Thyroid gland (tissue), 4 donors: ENCODE measurements around the gene ZNF780B. TPM values are rescaled to one million over a fixed set of nuclear protein-coding genes. Genes with fewer than 3 reads are reported as not detected.
"Not testable (repeated sequence)": the region's sequence is repeated elsewhere in the genome, so short reads cannot be mapped to it uniquely, and the experiment has no call there.

Experiments used
- DNase-seq, 2 donors: peaks; one replicate each; pipeline ENCODE4 v3.0.0-alpha.2; 2019
- H3K27ac ChIP-seq, 3 donors: fragments of 200-600 bp; sonication (generic); 1 replicate in 2 of 3; 2 replicates in 1 of 3; pipeline ENCODE4 v1.5.1; 2016 to 2019; ENCODE audit warnings: mild to moderate bottlenecking in 1 of 3, moderate library complexity in 1 of 3
- H3K27me3 ChIP-seq: fragments of 200-600 bp; sonication (generic); one replicate; pipeline ENCODE4 v1.5.1; 2019
- H3K36me3 ChIP-seq, 2 donors: fragments of 200-600 bp; sonication (generic); one replicate each; pipeline ENCODE4 v1.5.1; 2016 to 2019
- H3K4me1 ChIP-seq, 2 donors: fragments of 200-600 bp; sonication (generic); one replicate each; pipeline ENCODE4 v1.5.1; 2017 to 2019
- H3K4me3 ChIP-seq, 3 donors: fragments of 200-600 bp; sonication (generic); replicated peaks in 1 of 3; 1 replicate in 2 of 3; 2 replicates in 1 of 3; pipeline ENCODE4 v1.5.1; 2016; ENCODE audit warnings: mild to moderate bottlenecking in 1 of 3
- H3K9me3 ChIP-seq: fragments of 200-600 bp; sonication (generic); one replicate; pipeline ENCODE4 v1.5.1; 2017
- POLR2A ChIP-seq, 2 donors: fragments of 450-650 bp; IDR thresholded peaks; one replicate each; pipeline ENCODE4 v1.6.1; 2017; ENCODE audit warnings: antibody characterized with exemption in 2 of 2, mild to moderate bottlenecking in 2 of 2, moderate library complexity in 1 of 2
- WGBS, 2 donors: methylation state at CpG; one replicate each; pipeline ENCODE4 v1.1.5; 2017; 5-methylcytosine and 5-hydroxymethylcytosine counted together
- intact Hi-C: fragments of 100-400 bp; cut with DNase I; formaldehyde crosslinking; loops from one replicate; pipeline ENCODE4 v1.15.1; 2023
- total RNA-seq, 4 donors: library from RNA; depleted of rRNA; stranded (reverse); fragments of >200 nt; gene quantifications; one replicate each; pipeline ENCODE4 v1.2.3, GENCODE V29; 2016
- TF ChIP-seq, protein P1 (sequence below), 6 experiments: fragments of 200-600 bp in 3 of 6; fragments of 450-650 bp in 3 of 6; sonication (generic) in 3 of 6; IDR thresholded peaks; one replicate each; pipeline ENCODE4 v1.5.1; 2016 to 2019; ENCODE audit warnings: antibody characterized with exemption in 6 of 6, mild to moderate bottlenecking in 2 of 6, inconsistent platforms in 1 of 6, moderate library complexity in 1 of 6

ZNF780B gene
- total RNA-seq, 4 donors from 2014 or later: 22.3 to 44.6 (median 30.9) TPM

DNA sequence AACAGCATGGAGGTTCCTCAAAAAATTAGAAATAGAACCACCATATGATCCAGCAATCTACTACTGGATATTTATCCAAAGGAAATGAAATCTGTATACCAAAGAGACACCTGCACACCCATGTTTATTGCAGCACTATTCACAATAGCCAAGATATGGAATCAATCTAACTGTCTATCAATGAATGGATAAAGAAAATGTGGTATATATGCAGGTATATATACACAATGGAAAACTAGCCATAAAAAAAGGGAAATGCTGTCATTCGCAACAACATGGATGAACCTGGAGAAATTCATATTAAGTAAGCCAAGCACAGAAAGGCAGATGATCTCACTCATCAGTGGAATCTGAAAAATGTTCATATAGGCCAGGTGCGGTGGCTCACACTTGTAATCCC is 2.5 kb downstream of the ZNF780B start:
- 95 to 98% methylated on average over 2 of the region's 2 CpGs for WGBS, 2 donors
- intact Hi-C loops: no loop called here
- Histone ChIP-seq H3K36me3 (peaks cover 2 to 4% of the 10 kb centered on the region in 2 donors), H3K27me3 (no peaks in the 10 kb centered on the region), H3K4me1 (peaks cover 6 to 16% of the 10 kb centered on the region in 2 donors), H3K4me3 (no peak overlapping the region), H3K9me3 (no peaks in the 10 kb centered on the region), H3K27ac (no peak overlapping the region)
- no peak for DNase-seq
- TF ChIP-seq, protein P1, sequence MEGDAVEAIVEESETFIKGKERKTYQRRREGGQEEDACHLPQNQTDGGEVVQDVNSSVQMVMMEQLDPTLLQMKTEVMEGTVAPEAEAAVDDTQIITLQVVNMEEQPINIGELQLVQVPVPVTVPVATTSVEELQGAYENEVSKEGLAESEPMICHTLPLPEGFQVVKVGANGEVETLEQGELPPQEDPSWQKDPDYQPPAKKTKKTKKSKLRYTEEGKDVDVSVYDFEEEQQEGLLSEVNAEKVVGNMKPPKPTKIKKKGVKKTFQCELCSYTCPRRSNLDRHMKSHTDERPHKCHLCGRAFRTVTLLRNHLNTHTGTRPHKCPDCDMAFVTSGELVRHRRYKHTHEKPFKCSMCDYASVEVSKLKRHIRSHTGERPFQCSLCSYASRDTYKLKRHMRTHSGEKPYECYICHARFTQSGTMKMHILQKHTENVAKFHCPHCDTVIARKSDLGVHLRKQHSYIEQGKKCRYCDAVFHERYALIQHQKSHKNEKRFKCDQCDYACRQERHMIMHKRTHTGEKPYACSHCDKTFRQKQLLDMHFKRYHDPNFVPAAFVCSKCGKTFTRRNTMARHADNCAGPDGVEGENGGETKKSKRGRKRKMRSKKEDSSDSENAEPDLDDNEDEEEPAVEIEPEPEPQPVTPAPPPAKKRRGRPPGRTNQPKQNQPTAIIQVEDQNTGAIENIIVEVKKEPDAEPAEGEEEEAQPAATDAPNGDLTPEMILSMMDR (IDR thresholded peaks at IDR 0.05): no peak
- TF ChIP-seq POLR2A (IDR thresholded peaks at IDR 0.05): no peak

DNA sequence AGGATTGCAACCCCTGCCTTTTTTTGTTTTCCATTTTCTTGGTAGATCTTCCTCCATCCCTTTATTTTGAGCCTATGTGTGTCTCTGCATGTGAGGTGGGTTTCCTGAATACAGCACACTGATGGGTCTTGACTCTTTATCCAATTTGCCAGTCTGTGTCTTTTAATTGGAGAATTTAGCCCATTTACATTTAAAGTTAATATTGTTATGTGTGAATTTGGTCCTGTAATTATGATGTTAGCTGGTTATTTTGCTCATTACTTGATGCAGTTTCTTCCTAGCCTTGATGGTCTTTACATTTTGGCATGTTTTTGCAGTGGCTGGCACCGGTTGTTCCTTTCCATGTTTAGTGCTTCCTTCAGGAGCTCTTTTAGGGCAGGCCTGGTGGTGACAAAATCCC is 14.3 kb downstream of the ZNF780B start:
- intact Hi-C loops, H3K9me3 ChIP-seq: not testable (repeated sequence)

DNA sequence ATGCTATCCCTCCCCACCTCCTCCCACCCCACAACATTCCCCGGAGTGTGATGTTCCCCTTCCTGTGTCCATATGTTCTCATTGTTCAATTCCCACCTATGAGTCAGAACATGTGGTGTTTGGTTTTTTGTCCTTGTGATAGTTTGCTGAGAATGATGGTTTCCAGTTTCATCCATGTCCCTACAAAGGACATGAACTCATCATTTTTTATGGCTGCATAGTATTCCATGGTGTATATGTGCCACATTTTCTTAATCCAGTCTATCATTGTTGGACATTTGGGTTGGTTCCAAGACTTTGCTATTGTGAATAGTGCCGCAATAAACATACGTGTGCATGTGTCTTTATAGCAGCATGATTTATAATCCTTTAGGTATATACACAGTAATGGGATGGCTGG is 18.0 kb downstream of the ZNF780B start:
- 99 to 100% methylated on average over 2 to 3 of the region's 3 CpGs for WGBS, 2 donors
- H3K4me3 ChIP-seq, DNase-seq, H3K9me3 ChIP-seq, intact Hi-C loops, H3K27me3 ChIP-seq, H3K27ac ChIP-seq, H3K36me3 ChIP-seq, H3K4me1 ChIP-seq: not testable (repeated sequence)

More for the DNA sequence above, 14.3 kb downstream of the ZNF780B start:
- not testable (repeated sequence) for H3K4me3 ChIP-seq, H3K4me1 ChIP-seq, DNase-seq, H3K27ac ChIP-seq, H3K27me3 ChIP-seq
- H3K36me3 ChIP-seq: peaks cover 32 to 37% of the 10 kb centered on the region in 2 donors
- 96 to 100% methylated on average over 1 of the region's 1 CpG for WGBS, 2 donors

DNA sequence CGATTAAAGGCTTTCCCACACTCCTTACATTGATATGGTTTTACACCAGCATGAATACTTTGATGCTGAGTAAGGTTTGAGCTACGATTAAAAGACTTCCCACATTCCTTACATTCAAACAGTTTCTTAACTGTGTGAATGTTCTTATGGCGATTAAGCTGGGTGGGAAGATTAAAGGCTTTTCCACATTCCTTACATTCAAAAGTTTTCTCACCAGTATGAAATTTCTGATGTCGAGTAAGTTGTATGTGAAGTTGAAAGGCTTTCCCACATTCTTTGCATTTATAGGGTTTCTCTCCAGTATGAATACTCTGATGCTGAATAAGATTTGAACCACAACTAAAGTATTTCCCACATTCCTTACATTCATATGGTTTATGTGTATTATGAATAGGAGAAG is 20.0 kb downstream of the ZNF780B start:
- TF ChIP-seq, protein P1 (IDR thresholded peaks at IDR 0.05): no peak
- TF ChIP-seq POLR2A (IDR thresholded peaks at IDR 0.05): no peak
- H3K27me3 ChIP-seq: no peaks in the 10 kb centered on the region
- peaks cover 4% of the 10 kb centered on the region for H3K9me3 ChIP-seq
- no peak for DNase-seq
- intact Hi-C loops: no loop called here
- no peaks in the 10 kb centered on the region for H3K4me1 ChIP-seq
- H3K4me3 ChIP-seq: no peak overlapping the region
- no peak overlapping the region for H3K27ac ChIP-seq
- no peaks in the 10 kb centered on the region for H3K36me3 ChIP-seq
- WGBS, 2 donors: 97 to 99% methylated on average over 4 of the region's 4 CpGs

DNA sequence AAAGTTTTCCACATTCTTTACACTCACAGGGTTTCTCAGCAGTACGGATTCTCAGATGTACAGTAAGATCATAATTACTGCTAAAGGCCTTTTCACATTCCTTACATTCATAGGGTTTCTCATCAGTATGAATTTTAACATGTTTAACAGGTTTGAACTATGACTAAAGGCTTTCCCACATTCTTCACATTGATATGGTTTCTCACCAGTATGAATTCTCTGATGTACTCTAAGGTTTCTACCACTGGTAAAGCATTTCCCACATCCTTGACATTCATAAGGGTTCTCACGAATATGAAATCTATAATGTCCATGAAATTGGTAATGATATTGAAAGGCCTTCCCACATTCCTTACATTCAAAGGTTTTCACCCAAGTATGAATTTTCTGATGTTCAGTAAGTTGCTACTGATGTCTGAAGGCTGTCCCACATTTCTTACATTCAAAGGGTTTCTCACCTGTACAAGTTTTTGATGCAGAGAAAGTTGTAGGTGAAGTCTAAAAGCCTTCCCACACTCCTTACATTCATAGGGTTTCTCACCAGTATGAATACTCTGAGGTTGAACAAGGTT is 22.0 kb downstream of the ZNF780B start:
- H3K4me1 ChIP-seq: no peaks in the 10 kb centered on the region
- intact Hi-C loops: no loop called here
- peaks cover 4% of the 10 kb centered on the region for H3K9me3 ChIP-seq
- TF ChIP-seq, protein P1 (IDR thresholded peaks at IDR 0.05): no peak
- no peak for TF ChIP-seq POLR2A (IDR thresholded peaks at IDR 0.05)
- no peaks in the 10 kb centered on the region for H3K36me3 ChIP-seq
- H3K27ac ChIP-seq: no peak overlapping the region
- no peak overlapping the region for H3K4me3 ChIP-seq
- DNase-seq: no peak
- H3K27me3 ChIP-seq: no peaks in the 10 kb centered on the region
- WGBS, 2 donors: 96 to 100% methylated on average over 2 of the region's 2 CpGs

DNA sequence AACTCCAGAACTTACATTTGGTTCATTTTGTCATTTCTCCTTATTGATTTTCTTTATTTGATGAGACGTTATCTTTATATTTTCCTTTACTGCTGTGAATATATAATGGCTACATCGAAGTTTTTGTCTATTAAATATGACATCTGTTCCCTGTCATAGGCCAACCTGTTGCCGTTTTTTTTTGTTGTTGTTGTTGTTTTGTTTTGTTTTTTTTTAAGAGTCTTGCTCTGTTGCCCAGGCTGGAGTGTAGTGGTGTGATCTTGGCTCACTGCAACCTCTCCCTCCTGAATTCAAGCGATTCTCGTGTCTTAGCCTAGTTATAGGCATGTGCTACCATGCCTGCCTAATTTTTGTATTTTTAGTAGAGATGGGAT is 29.4 kb downstream of the ZNF780B start:
- Histone ChIP-seq H3K27ac (no peak overlapping the region), H3K36me3 (no peaks in the 10 kb centered on the region), H3K4me3 (no peak overlapping the region), H3K4me1 (no peaks in the 10 kb centered on the region), H3K27me3 (no peaks in the 10 kb centered on the region), H3K9me3 (no peaks in the 10 kb centered on the region)
- WGBS, 2 donors: 97% methylated on average over 5 of the region's 5 CpGs
- DNase-seq: no peak
- intact Hi-C loops: no loop called here
- no peak for TF ChIP-seq POLR2A (IDR thresholded peaks at IDR 0.05)
- TF ChIP-seq, protein P1 (IDR thresholded peaks at IDR 0.05): no peak
